Measurements from ENCODE around the gene OR51M1.

DNA sequence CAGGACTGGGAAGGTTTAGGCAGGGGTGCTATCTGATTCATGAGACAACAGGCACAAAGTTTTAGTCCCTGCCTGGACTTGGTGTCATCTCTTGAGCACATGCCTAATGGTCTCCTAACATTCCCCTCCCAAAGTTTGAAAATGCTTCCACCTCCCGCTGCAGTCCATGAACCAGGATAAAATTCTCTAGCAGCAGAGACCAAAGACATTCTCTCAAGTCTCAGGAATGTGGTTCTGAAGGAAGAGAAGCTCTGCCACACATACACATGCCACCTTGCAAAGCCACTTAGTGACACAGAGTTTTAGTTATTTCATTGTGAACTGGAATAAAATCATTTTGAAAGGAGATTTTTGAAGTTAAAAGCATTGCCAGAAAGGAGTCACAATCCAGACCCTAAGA is 16.8 kb upstream of the OR51M1 start:
- TF ChIP-seq CTCF (IDR thresholded peaks at IDR 0.05) (no peak), SIN3A (IDR thresholded peaks at IDR 0.05; ENCODE audit: borderline replicate concordance, insufficient read depth, low read depth, low read length) (no peak)
- TF ChIP-seq, protein P1, sequence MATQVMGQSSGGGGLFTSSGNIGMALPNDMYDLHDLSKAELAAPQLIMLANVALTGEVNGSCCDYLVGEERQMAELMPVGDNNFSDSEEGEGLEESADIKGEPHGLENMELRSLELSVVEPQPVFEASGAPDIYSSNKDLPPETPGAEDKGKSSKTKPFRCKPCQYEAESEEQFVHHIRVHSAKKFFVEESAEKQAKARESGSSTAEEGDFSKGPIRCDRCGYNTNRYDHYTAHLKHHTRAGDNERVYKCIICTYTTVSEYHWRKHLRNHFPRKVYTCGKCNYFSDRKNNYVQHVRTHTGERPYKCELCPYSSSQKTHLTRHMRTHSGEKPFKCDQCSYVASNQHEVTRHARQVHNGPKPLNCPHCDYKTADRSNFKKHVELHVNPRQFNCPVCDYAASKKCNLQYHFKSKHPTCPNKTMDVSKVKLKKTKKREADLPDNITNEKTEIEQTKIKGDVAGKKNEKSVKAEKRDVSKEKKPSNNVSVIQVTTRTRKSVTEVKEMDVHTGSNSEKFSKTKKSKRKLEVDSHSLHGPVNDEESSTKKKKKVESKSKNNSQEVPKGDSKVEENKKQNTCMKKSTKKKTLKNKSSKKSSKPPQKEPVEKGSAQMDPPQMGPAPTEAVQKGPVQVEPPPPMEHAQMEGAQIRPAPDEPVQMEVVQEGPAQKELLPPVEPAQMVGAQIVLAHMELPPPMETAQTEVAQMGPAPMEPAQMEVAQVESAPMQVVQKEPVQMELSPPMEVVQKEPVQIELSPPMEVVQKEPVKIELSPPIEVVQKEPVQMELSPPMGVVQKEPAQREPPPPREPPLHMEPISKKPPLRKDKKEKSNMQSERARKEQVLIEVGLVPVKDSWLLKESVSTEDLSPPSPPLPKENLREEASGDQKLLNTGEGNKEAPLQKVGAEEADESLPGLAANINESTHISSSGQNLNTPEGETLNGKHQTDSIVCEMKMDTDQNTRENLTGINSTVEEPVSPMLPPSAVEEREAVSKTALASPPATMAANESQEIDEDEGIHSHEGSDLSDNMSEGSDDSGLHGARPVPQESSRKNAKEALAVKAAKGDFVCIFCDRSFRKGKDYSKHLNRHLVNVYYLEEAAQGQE (IDR thresholded peaks at IDR 0.05; ENCODE audit: insufficient read depth in 1 of 2, low read depth in 2 of 2, low read length in 1 of 2): no peak

All from Panc1 (cell line).